Heart left ventricle (tissue), 16 donors: ENCODE data around the gene ANKH. TPM values are rescaled to one million over a fixed set of nuclear protein-coding genes. Genes with fewer than 3 reads are reported as not detected.

ENCODE experiments used
- ATAC-seq, 4 donors: fragments of 200-7000 bp; cut with Tn5 transposase; one replicate each; pipeline ENCODE4 v1.9.1; 2020 to 2022; ENCODE audit warnings: moderate library complexity in 4 of 4, mild to moderate bottlenecking in 3 of 4, moderate number of reproducible peaks in 1 of 4
- DNase-seq, 5 donors: peaks; one replicate each; pipeline ENCODE4 v3.0.0-alpha.2; 2020
- H3K27ac ChIP-seq, 12 donors: fragments of 200-600 bp; sonication (generic) in 4 of 12; one replicate each; pipeline versions ENCODE4 v1.5.0 to v1.8.0; 2016 to 2022; ENCODE audit warnings: mild to moderate bottlenecking in 2 of 12
- H3K27me3 ChIP-seq, 9 donors: fragments of 200-600 bp; sonication (generic) in 2 of 9; one replicate each; pipeline versions ENCODE4 v1.5.1 to v1.8.0; 2016 to 2022; ENCODE audit warnings: mild to moderate bottlenecking in 3 of 9
- H3K36me3 ChIP-seq, 9 donors: fragments of 200-600 bp; sonication (generic) in 2 of 9; one replicate each; pipeline versions ENCODE4 v1.5.0 to v1.8.0; 2018 to 2022; ENCODE audit warnings: mild to moderate bottlenecking in 2 of 9
- H3K4me1 ChIP-seq, 12 donors: fragments of 200-600 bp; sonication (generic) in 4 of 12; one replicate each; pipeline versions ENCODE4 v1.5.0 to v1.8.0; 2016 to 2022; ENCODE audit warnings: mild to moderate bottlenecking in 3 of 12
- H3K4me3 ChIP-seq, 12 donors: fragments of 200-600 bp; sonication (generic) in 4 of 12; one replicate each; pipeline versions ENCODE4 v1.5.0 to v1.8.0; 2017 to 2022; ENCODE audit warnings: mild to moderate bottlenecking in 9 of 12, moderate library complexity in 4 of 12
- H3K9me3 ChIP-seq, 12 donors: fragments of 200-600 bp; sonication (generic) in 4 of 12; one replicate each; pipeline versions ENCODE4 v1.5.0 to v1.8.0; 2016 to 2022; ENCODE audit warnings: mild to moderate bottlenecking in 1 of 12
- CTCF ChIP-seq, 12 donors: fragments of 200-600 bp; sonication (generic) in 4 of 12; IDR thresholded peaks; one replicate each; pipeline versions ENCODE4 v1.5.0 to v1.8.0; 2018 to 2022; ENCODE audit warnings: antibody characterized with exemption in 12 of 12, mild to moderate bottlenecking in 5 of 12
- POLR2A ChIP-seq, 2 donors: fragments of 450-650 bp; IDR thresholded peaks; one replicate each; pipeline ENCODE4 v1.6.1; 2017; ENCODE audit warnings: antibody characterized with exemption in 2 of 2, mild to moderate bottlenecking in 2 of 2, moderate library complexity in 2 of 2
- WGBS, 4 donors: extraction: QIAGEN DNeasy Blood & Tissue Kit in 2 of 4; methylation state at CpG; one replicate each; pipeline versions ENCODE4 v1.1.5 to v1.1.7; 2013 to 2018; 5-methylcytosine and 5-hydroxymethylcytosine counted together
- intact Hi-C, 10 donors: fragments of 100-400 bp; cut with DNase I; formaldehyde crosslinking; loops; one replicate each; pipeline versions ENCODE4 v1.11.1 to v1.14.2; 2022
- polyA plus RNA-seq, 2 donors: library from polyadenylated mRNA; stranded (reverse); fragments of 200-250 nt; gene quantifications; one replicate each; pipeline ENCODE4 v1.2.3, GENCODE V29; 2013
- total RNA-seq, 9 donors: library from RNA; depleted of rRNA in 2 of 9; stranded (reverse); fragments of >200 nt in 2 of 9; fragmentation: NEBNext Ultra II Directional in 3 of 9; extraction: Animal tissue kit (Norgen Biotek cat#: 25700) in 3 of 9; gene quantifications; one replicate each; pipeline versions ENCODE4 v1.1.0 to v1.2.4, GENCODE V29; 2016 to 2023
- donor health status: ischemic (EF 13 %, LVEDD 7.1; RV severe dilation, severe dysfunction).
- donor health status: healthy with polysubstance abuse.
- donor health status: DM: no; HTN: yes; CAD: no.
- donor health status: DM: no; HTN: no; CAD: no.
- donor health status: ischemic (EF 25% LVEDD 6.9; RV normal size, moderate dysfunction).
- donor health status: ischemic (EF 25% LVEDD 5.7; RV mildly dilated, moderate dysfunction).
- donor health status: healthy.
- donor health status: DM: yes; HTN: yes; CAD: no.
- donor health status: ischemic (EF 35%, LVEDD 5.7; RV mildly dilated, moderate dysfunction).
- donor health status: nonischemic (EF 11% LVEDD 7.7; RV severe dilation, severe dysfunction).
- donor health status: DM: yes; HTN: yes; CAD: no.
- donor health status: PGD.
- donor health status: ischemic (EF 29% LVEDD 5.4; RV normal size, mild dysfunction).
- donor health status: nonischemic (EF 23%, LVEDD 6.1; RV moderate dilation, normal function).

The ANKH gene
- total and polyA plus RNA-seq, 11 donors, result 54.1 to 260 (median 168) TPM

- peak overlapping the region in 9 of 12 donors; percentile 17 to 82 (median 70) for H3K27ac ChIP-seq
- H3K27me3 ChIP-seq, result no peaks in the 10 kb centered on the region
- H3K4me3 ChIP-seq, result no peak overlapping the region
- peaks cover 0 to 51% (median 21%) of the 10 kb centered on the region in 12 donors for H3K4me1 ChIP-seq
- intact Hi-C loops, result loop anchor here in 7 of 10 donors (2.0 to 5.0 kb wide), 4 partner anchors 41 to 326 kb away; partner anchors contain the start of gene ANKH (in 2 of the 7)
- H3K36me3 ChIP-seq, result peaks cover 6 to 90% (median 74%) of the 10 kb centered on the region in 9 donors
- DNase-seq (no peak), ATAC-seq (no peak)
- H3K9me3 ChIP-seq, result peaks cover 0 to 11% (median 4%) of the 10 kb centered on the region in 12 donors
- no peak for TF ChIP-seq POLR2A (IDR thresholded peaks at IDR 0.05)
- no peak for TF ChIP-seq CTCF (IDR thresholded peaks at IDR 0.05)
These were observed 185.1 kb downstream of the ANKH start for GRCh38 chr5:14686517-14686916.

DNA sequence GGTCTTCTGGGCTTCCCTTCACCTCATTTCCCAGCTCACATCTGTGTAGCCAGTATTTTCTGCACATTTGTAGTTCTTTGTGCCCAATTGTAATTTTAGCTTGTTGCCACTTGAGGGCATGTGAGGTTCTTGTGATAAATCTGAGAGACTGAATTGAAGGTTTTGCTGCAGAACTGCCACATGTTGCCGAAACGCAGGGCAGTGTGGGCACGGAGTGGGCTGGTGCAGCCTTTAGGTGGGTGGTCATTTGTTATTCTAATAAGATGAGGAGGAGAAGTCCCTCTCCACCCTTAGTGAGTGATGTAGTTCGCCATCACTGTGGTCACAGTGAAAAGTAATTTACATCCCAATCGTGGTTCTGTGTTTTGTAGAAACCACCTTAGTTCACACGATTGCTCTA is 185.8 kb downstream of the ANKH start:
- Histone ChIP-seq H3K4me3 (no peak overlapping the region), H3K27me3 (no peaks in the 10 kb centered on the region), H3K36me3 (peaks cover 6 to 90% (median 74%) of the 10 kb centered on the region in 9 donors), H3K4me1 (peaks cover 0 to 59% (median 23%) of the 10 kb centered on the region in 12 donors), H3K27ac (peak overlapping the region in 10 of 12 donors; percentile 30 to 87 (median 75)), H3K9me3 (peaks cover 0 to 10% (median 4%) of the 10 kb centered on the region in 12 donors)
- TF ChIP-seq CTCF (IDR thresholded peaks at IDR 0.05) (peak; percentile 31 to 75 (median 58)), POLR2A (IDR thresholded peaks at IDR 0.05) (no peak)
- DNase-seq (no peak), ATAC-seq (peak; percentile 11 to 54 (median 43))
- intact Hi-C loops, result loop anchor here in 8 of 10 donors (2.0 to 5.0 kb wide), 6 partner anchors 42 to 329 kb away; partner anchors contain the start of gene ANKH (in 2 of the 8)
- 28 to 43% (median 37%) methylated on average over 6 of the region's 6 CpGs for whole genome bisulfite sequencing, 4 donors

- WGBS, 4 donors, result 36 to 49% (median 46%) methylated on average over 5 of the region's 5 CpGs
These were observed 186.8 kb downstream of the ANKH start for GRCh38 chr5:14684757-14685156.

More at GRCh38 chr5:14684757-14685156, 186.8 kb downstream of the ANKH start:
- intact Hi-C loops, result loop anchor here in 8 of 10 donors (2.0 to 5.0 kb wide), 5 partner anchors 43 to 330 kb away; partner anchors contain the start of gene ANKH (in 2 of the 8)
- H3K9me3 ChIP-seq, result peaks cover 0 to under 1% (median 0%) of the 10 kb centered on the region in 12 donors
- H3K36me3 ChIP-seq, result peaks cover 0 to 89% (median 73%) of the 10 kb centered on the region in 9 donors
- peaks cover 0 to 66% (median 25%) of the 10 kb centered on the region in 12 donors for H3K4me1 ChIP-seq
- H3K27me3 ChIP-seq, result no peaks in the 10 kb centered on the region
- H3K4me3 ChIP-seq, result no peak overlapping the region
- TF ChIP-seq CTCF (IDR thresholded peaks at IDR 0.05), result no peak
- TF ChIP-seq POLR2A (IDR thresholded peaks at IDR 0.05), result no peak
- H3K27ac ChIP-seq, result peak overlapping the region; percentile 30 to 87 (median 73)
- DNase-seq, result peak in 2 of 5 donors; percentile 50 to 51
- peak; percentile 55 to 75 (median 57) for ATAC-seq
